ENCODE data around the gene PRKCB.

PRKCB gene

GRCh38 chr16:23867566-23867965 is 31.8 kb downstream of the PRKCB start:
- no peak for DNase-seq

GRCh38 chr16:23868136-23868535 is 32.4 kb downstream of the PRKCB start:
- no peak for DNase-seq

- DNase-seq = no peak
Observed at GRCh38 chr16:23869052-23869451, 33.3 kb downstream of the PRKCB start.

GRCh38 chr16:23871924-23872323 is 36.1 kb downstream of the PRKCB start:
- no peak for DNase-seq

- DNase-seq = no peak
Observed at GRCh38 chr16:23874613-23875294, 39.0 kb downstream of the PRKCB start.

GRCh38 chr16:23876256-23876896 is 40.6 kb downstream of the PRKCB start:
- DNase-seq = no peak

- no peak for DNase-seq
Observed at GRCh38 chr16:23877107-23878070, 41.6 kb downstream of the PRKCB start.

- no peak for DNase-seq
Observed at GRCh38 chr16:23879735-23880373, 44.1 kb downstream of the PRKCB start.

GRCh38 chr16:23889189-23889588 is 53.4 kb downstream of the PRKCB start:
- DNase-seq = no peak

GRCh38 chr16:23893986-23894385 is 58.2 kb downstream of the PRKCB start:
- DNase-seq = no peak

- DNase-seq = no peak
Observed at GRCh38 chr16:23895052-23895451, 59.3 kb downstream of the PRKCB start.

GRCh38 chr16:23896832-23897821 is 61.3 kb downstream of the PRKCB start:
- no peak for DNase-seq

- no peak for DNase-seq
Observed at GRCh38 chr16:23898682-23899430, 63.1 kb downstream of the PRKCB start.

- DNase-seq = no peak
Observed at GRCh38 chr16:23899869-23900268, 64.1 kb downstream of the PRKCB start.

- no peak for DNase-seq
Observed at GRCh38 chr16:23900480-23901177, 64.8 kb downstream of the PRKCB start.

GRCh38 chr16:23901178-23902033 is 65.6 kb downstream of the PRKCB start:
- DNase-seq = no peak

- DNase-seq = no peak
Observed at GRCh38 chr16:23902034-23902747, 66.4 kb downstream of the PRKCB start.

GRCh38 chr16:23902748-23903414 is 67.1 kb downstream of the PRKCB start:
- DNase-seq = no peak
